H9 (cell line): ENCODE measurements around the gene CDH7. TPM values are rescaled to one million over a fixed set of nuclear protein-coding genes. Genes with fewer than 3 reads are reported as not detected.

Source experiments
- DNase-seq: peaks from one replicate; pipeline ENCODE4 v3.0.0-alpha.2; 2017
- H2AFZ ChIP-seq: one replicate; pipeline ENCODE4 v1.6.1; 2013; ENCODE audit warnings: mild to moderate bottlenecking, low read length, control low read depth, moderate library complexity
- H2AK5ac ChIP-seq: 2 replicates; pipeline ENCODE4 v1.6.1; 2013; ENCODE audit warnings: low read length, control low read depth, mixed read lengths; ENCODE audit not compliant: insufficient read length
- H2BK120ac ChIP-seq: one replicate; pipeline ENCODE4 v1.6.1; 2013; ENCODE audit warnings: low read depth, mild to moderate bottlenecking, low read length, control low read depth, inconsistent platforms; ENCODE audit not compliant: poor library complexity, severe bottlenecking
- H2BK12ac ChIP-seq: 2 replicates; pipeline ENCODE4 v1.6.1; 2013; ENCODE audit warnings: low read length, control low read depth, mixed read lengths, low read depth; ENCODE audit not compliant: insufficient read length
- H2BK15ac ChIP-seq: 2 replicates; pipeline ENCODE4 v1.6.1; 2013; ENCODE audit warnings: low read depth, low read length, control low read depth
- H2BK20ac ChIP-seq: one replicate; pipeline ENCODE4 v1.6.1; 2013; ENCODE audit warnings: low read depth, mild to moderate bottlenecking, low read length, control low read depth, inconsistent platforms; ENCODE audit not compliant: poor library complexity, severe bottlenecking
- H2BK5ac ChIP-seq: 2 replicates; pipeline ENCODE4 v1.6.1; 2013; ENCODE audit warnings: low read length, control low read depth, mixed read lengths; ENCODE audit not compliant: insufficient read length
- H3K14ac ChIP-seq: 2 replicates; pipeline ENCODE4 v1.6.1; 2013; ENCODE audit warnings: low read length, control low read depth; ENCODE audit not compliant: insufficient read depth
- H3K18ac ChIP-seq: 2 replicates; pipeline ENCODE4 v1.6.1; 2013; ENCODE audit warnings: low read depth, mild to moderate bottlenecking, mixed read lengths, low read length, control low read depth; ENCODE audit not compliant: insufficient read length
- H3K23ac ChIP-seq: 2 replicates; pipeline ENCODE4 v1.6.1; 2013; ENCODE audit warnings: low read length, control low read depth, mixed read lengths, low read depth; ENCODE audit not compliant: insufficient read length
- H3K23me2 ChIP-seq: 2 replicates; pipeline ENCODE4 v1.6.1; 2013; ENCODE audit warnings: low read depth, mild to moderate bottlenecking, mixed read lengths, low read length, control low read depth; ENCODE audit not compliant: insufficient read length, poor library complexity, severe bottlenecking
- H3K27ac ChIP-seq: 2 replicates; pipeline ENCODE4 v1.5.1; 2013; ENCODE audit warnings: low read length, control low read depth, mixed read lengths, low read depth; ENCODE audit not compliant: insufficient read length
- H3K27me3 ChIP-seq: 2 replicates; pipeline ENCODE4 v1.6.1; 2013; ENCODE audit warnings: low read length, control low read depth, inconsistent platforms; ENCODE audit not compliant: insufficient read depth
- H3K4ac ChIP-seq: 2 replicates; pipeline ENCODE4 v1.6.1; 2013; ENCODE audit warnings: low read depth, mild to moderate bottlenecking, control low read depth, inconsistent platforms, low read length, moderate library complexity
- H3K4me1 ChIP-seq: 2 replicates; pipeline ENCODE4 v1.6.1; 2013; ENCODE audit warnings: low read length, control low read depth, inconsistent platforms; ENCODE audit not compliant: insufficient read depth
- H3K4me2 ChIP-seq: 2 replicates; pipeline ENCODE4 v1.6.1; 2013; ENCODE audit warnings: low read length, control low read depth, mixed read lengths; ENCODE audit not compliant: insufficient read length, insufficient read depth
- H3K56ac ChIP-seq: 2 replicates; pipeline ENCODE4 v1.6.1; 2013; ENCODE audit warnings: low read depth, mild to moderate bottlenecking, mixed read lengths, low read length, control low read depth; ENCODE audit not compliant: insufficient read length
- H3K79me1 ChIP-seq: 2 replicates; pipeline ENCODE4 v1.6.1; 2013; ENCODE audit warnings: low read depth, mild to moderate bottlenecking, moderate library complexity, low read length, control low read depth, inconsistent platforms; ENCODE audit not compliant: insufficient read depth, poor library complexity, severe bottlenecking
- H3K79me2 ChIP-seq: 2 replicates; pipeline ENCODE4 v1.6.1; 2013; ENCODE audit warnings: low read length, control low read depth, inconsistent platforms; ENCODE audit not compliant: insufficient read depth
- H3K9ac ChIP-seq: 2 replicates; pipeline ENCODE4 v1.6.1; 2013; ENCODE audit warnings: low read length, control low read depth, mixed read lengths; ENCODE audit not compliant: insufficient read length; ENCODE audit errors: extremely low read depth
- H3K9me3 ChIP-seq: one replicate; pipeline ENCODE4 v1.6.1; 2013; ENCODE audit warnings: low read depth, low read length, inconsistent platforms; ENCODE audit not compliant: control insufficient read depth
- H3T11ph ChIP-seq: one replicate; pipeline ENCODE4 v1.6.1; 2013; ENCODE audit warnings: mild to moderate bottlenecking, low read length, control low read depth, inconsistent platforms
- H4K20me1 ChIP-seq: one replicate; pipeline ENCODE4 v1.6.1; 2013; ENCODE audit not compliant: control insufficient read depth, insufficient read length, insufficient read depth
- H4K5ac ChIP-seq: 2 replicates; pipeline ENCODE4 v1.6.1; 2013; ENCODE audit warnings: low read depth, mild to moderate bottlenecking, mixed read lengths, low read length, control low read depth; ENCODE audit not compliant: insufficient read length
- H4K8ac ChIP-seq: replicated peaks from 2 replicates; pipeline ENCODE4 v1.6.1; 2013; ENCODE audit warnings: low read length, control low read depth, mixed read lengths, low read depth; ENCODE audit not compliant: insufficient read length
- H4K91ac ChIP-seq: 2 replicates; pipeline ENCODE4 v1.6.1; 2013; ENCODE audit warnings: low read depth, mild to moderate bottlenecking, moderate library complexity, mixed read lengths, low read length, control low read depth; ENCODE audit not compliant: insufficient read length
- H3K27ac Mint-ChIP-seq, 3 experiments: 2 replicates in 2 of 3; 3 replicates in 1 of 3; pipeline ENCODE4 v1.8.0; 2020 to 2021; ENCODE audit warnings: mixed read lengths in 3 of 3, mild to moderate bottlenecking in 1 of 3, moderate library complexity in 1 of 3
- H3K27me3 Mint-ChIP-seq: 2 replicates; pipeline ENCODE4 v1.8.0; 2021; ENCODE audit warnings: low read depth, mild to moderate bottlenecking, moderate library complexity, mixed read lengths
- H3K36me3 Mint-ChIP-seq, 3 experiments: 2 replicates in 2 of 3; 3 replicates in 1 of 3; pipeline ENCODE4 v1.8.0; 2020 to 2021; ENCODE audit warnings: low read depth in 3 of 3, mixed read lengths in 3 of 3; ENCODE audit not compliant: insufficient read depth in 1 of 3
- H3K4me1 Mint-ChIP-seq, 2 experiments: 2 replicates each; pipeline ENCODE4 v1.8.0; 2020; ENCODE audit warnings: mixed read lengths in 2 of 2
- H3K4me3 Mint-ChIP-seq, 2 experiments: 2 replicates in 1 of 2; 3 replicates in 1 of 2; pipeline ENCODE4 v1.8.0; 2020 to 2021; ENCODE audit warnings: mild to moderate bottlenecking in 2 of 2, mixed read lengths in 2 of 2, moderate library complexity in 1 of 2
- H3K9me3 Mint-ChIP-seq, 2 experiments: 2 replicates in 1 of 2; 3 replicates in 1 of 2; pipeline ENCODE4 v1.8.0; 2020; ENCODE audit warnings: mild to moderate bottlenecking in 2 of 2, mixed read lengths in 2 of 2, moderate library complexity in 1 of 2
- CTCF ChIP-seq: fragments of 200-600 bp; sonication (generic); conservative IDR thresholded peaks from 3 replicates; pipeline ENCODE4 v1.8.0; 2021; ENCODE audit warnings: antibody characterized with exemption, mild to moderate bottlenecking
- WGBS: extraction: QIAGEN DNeasy Blood & Tissue Kit; methylation state at CpG from one replicate; pipeline ENCODE4 v1.1.7; 2013; ENCODE audit warnings: missing lambda C conversion rate, low lambda C conversion rate, mixed read lengths; ENCODE audit not compliant: insufficient read length; ENCODE audit errors: extremely low coverage; 5-methylcytosine and 5-hydroxymethylcytosine counted together
- total RNA-seq: library from RNA; stranded (reverse); gene quantifications from 2 replicates; pipeline ENCODE4 v1.2.1, GENCODE V29; 2021

The CDH7 gene
- total RNA-seq, 1 experiment from 2014 or later: 0.13 TPM

- H4K5ac ChIP-seq: no peak overlapping the region
- no peaks in the 10 kb centered on the region for H3K27me3 Mint-ChIP-seq
- H3K23me2 ChIP-seq: no peaks in the 10 kb centered on the region
- H4K91ac ChIP-seq: no peak overlapping the region
- no peak overlapping the region for H3K56ac ChIP-seq
- no peak overlapping the region for H2BK12ac ChIP-seq
- H4K20me1 ChIP-seq: no peaks in the 10 kb centered on the region
- H3K9me3 Mint-ChIP-seq: no peaks in the 10 kb centered on the region
- no peak overlapping the region for H2BK5ac ChIP-seq
- no peak overlapping the region for H3K23ac ChIP-seq
- no peaks in the 10 kb centered on the region for H3K36me3 Mint-ChIP-seq
- H3K4me2 ChIP-seq: no peak overlapping the region
- H3K4me1 ChIP-seq: no peaks in the 10 kb centered on the region
- no peak overlapping the region for H3K9ac ChIP-seq
- H3T11ph ChIP-seq: no peak overlapping the region
- no peaks in the 10 kb centered on the region for H3K27me3 ChIP-seq
- no peak overlapping the region for H3K18ac ChIP-seq
- no CpG with 5 or more reads among the region's 1 CpG for WGBS
- H2BK120ac ChIP-seq: no peak overlapping the region
- H2AK5ac ChIP-seq: no peak overlapping the region
- no peak overlapping the region for H2BK15ac ChIP-seq
- no peak overlapping the region for H3K27ac ChIP-seq
- H2BK20ac ChIP-seq: no peak overlapping the region
- H3K4ac ChIP-seq: no peak overlapping the region
- TF ChIP-seq CTCF: no peak
- H3K4me3 Mint-ChIP-seq: no peak overlapping the region
- no peak overlapping the region for H4K8ac ChIP-seq
- H3K79me2 ChIP-seq: no peaks in the 10 kb centered on the region
- no peaks in the 10 kb centered on the region for H3K79me1 ChIP-seq
- no peak for DNase-seq
- H3K4me1 Mint-ChIP-seq: no peaks in the 10 kb centered on the region
- H3K14ac ChIP-seq: no peak overlapping the region
- no peak overlapping the region for H2AFZ ChIP-seq
- H3K27ac Mint-ChIP-seq: no peak overlapping the region
- H3K9me3 ChIP-seq: no peaks in the 10 kb centered on the region
Measured at GRCh38 chr18:65711493-65711892, 39.3 kb upstream of the CDH7 start.
